22Rv1 (cell line): ENCODE data around the gene CARD9.

Experiments used
- ZFX ChIP-seq: fragments of 450-650 bp; IDR thresholded peaks from 2 replicates; pipeline ENCODE4 v1.6.1; 2017; ENCODE audit warnings: antibody characterized with exemption, borderline replicate concordance
- TF ChIP-seq, protein P1 (sequence below): fragments of 450-650 bp; IDR thresholded peaks from 2 replicates; pipeline ENCODE4 v1.5.1; 2017; ENCODE audit warnings: mild to moderate bottlenecking

DNA sequence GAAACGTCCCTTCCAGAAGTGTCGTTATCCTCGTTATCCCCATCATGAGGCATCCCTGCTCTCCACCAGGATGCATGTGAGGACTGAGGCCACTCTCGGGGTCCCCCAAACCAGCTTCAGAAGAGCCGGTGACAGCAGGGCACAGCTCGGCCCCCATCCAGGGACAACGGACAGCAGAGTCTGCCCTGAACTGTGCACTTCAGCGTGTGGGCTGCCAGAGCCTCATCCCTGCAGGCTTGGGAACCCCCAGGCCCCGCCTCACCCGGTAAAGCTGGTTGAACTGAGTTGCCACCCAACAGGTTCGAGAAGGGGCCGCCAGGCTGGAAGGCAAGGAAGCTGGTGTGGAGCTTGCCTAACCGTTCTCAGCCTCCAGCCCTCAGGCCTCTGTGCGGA lies 710 bp upstream of the CARD9 start:
- TF ChIP-seq, protein P1, sequence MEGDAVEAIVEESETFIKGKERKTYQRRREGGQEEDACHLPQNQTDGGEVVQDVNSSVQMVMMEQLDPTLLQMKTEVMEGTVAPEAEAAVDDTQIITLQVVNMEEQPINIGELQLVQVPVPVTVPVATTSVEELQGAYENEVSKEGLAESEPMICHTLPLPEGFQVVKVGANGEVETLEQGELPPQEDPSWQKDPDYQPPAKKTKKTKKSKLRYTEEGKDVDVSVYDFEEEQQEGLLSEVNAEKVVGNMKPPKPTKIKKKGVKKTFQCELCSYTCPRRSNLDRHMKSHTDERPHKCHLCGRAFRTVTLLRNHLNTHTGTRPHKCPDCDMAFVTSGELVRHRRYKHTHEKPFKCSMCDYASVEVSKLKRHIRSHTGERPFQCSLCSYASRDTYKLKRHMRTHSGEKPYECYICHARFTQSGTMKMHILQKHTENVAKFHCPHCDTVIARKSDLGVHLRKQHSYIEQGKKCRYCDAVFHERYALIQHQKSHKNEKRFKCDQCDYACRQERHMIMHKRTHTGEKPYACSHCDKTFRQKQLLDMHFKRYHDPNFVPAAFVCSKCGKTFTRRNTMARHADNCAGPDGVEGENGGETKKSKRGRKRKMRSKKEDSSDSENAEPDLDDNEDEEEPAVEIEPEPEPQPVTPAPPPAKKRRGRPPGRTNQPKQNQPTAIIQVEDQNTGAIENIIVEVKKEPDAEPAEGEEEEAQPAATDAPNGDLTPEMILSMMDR, result no peak
- TF ChIP-seq ZFX, result no peak
